Mucosa of descending colon (tissue), 3 donors: ENCODE data around the gene NEAT1. TPM values are rescaled to one million over a fixed set of nuclear protein-coding genes. Genes with fewer than 3 reads are reported as not detected.
A peak's percentile ranks its signal among the peaks of the same experiment; 100 is the strongest.

Experiments
- ATAC-seq: fragments of 200-7000 bp; cut with Tn5 transposase; one replicate; pipeline ENCODE4 v1.9.1; 2020; ENCODE audit warnings: mild to moderate bottlenecking, moderate library complexity
- DNase-seq, 3 donors: peaks; one replicate each; pipeline ENCODE4 v3.0.0-alpha.2; 2020
- H3K36me3 ChIP-seq: fragments of 200-600 bp; one replicate; pipeline ENCODE4 v1.8.0; 2021; ENCODE audit warnings: low read depth, mild to moderate bottlenecking
- H3K4me1 ChIP-seq: fragments of 200-600 bp; one replicate; pipeline ENCODE4 v1.8.0; 2021; ENCODE audit warnings: low read depth, mild to moderate bottlenecking
- H3K4me3 ChIP-seq: fragments of 200-600 bp; one replicate; pipeline ENCODE4 v1.8.0; 2021; ENCODE audit warnings: mild to moderate bottlenecking
- H3K9me3 ChIP-seq: fragments of 200-600 bp; one replicate; pipeline ENCODE4 v1.8.0; 2021; ENCODE audit warnings: mild to moderate bottlenecking
- intact Hi-C, 2 donors: fragments of 100-400 bp; cut with DNase I in 1 of 2; cut with micrococcal nuclease in 1 of 2; formaldehyde crosslinking; loops; one replicate each; pipeline versions ENCODE4 v1.11.0 to v1.11.1; 2022; cut with DNase I, micrococcal nuclease
- total RNA-seq, 3 donors: library from RNA; stranded (reverse); fragmentation: NEBNext Ultra II Directional in 2 of 3; extraction: Animal tissue kit (Norgen Biotek cat#: 25700) in 2 of 3; gene quantifications; one replicate each; pipeline versions ENCODE4 v1.2.1 to v1.2.4, GENCODE V29; 2021 to 2023
- TF ChIP-seq, protein P1 (sequence below): fragments of 200-600 bp; IDR thresholded peaks from one replicate; pipeline ENCODE4 v1.8.0; 2022; ENCODE audit warnings: antibody characterized with exemption, mild to moderate bottlenecking
- donor health status: DM: no; HTN: no; CAD: no; lungs with moderate emphysema.
- donor health status: DM: no; HTN: no; CAD: no.
- donor health status: DM: no; HTN: yes; CAD: no.

NEAT1 gene
- total RNA-seq, 3 donors from 2014 or later, result 1,133 to 1,409 (median 1,237) TPM

DNA sequence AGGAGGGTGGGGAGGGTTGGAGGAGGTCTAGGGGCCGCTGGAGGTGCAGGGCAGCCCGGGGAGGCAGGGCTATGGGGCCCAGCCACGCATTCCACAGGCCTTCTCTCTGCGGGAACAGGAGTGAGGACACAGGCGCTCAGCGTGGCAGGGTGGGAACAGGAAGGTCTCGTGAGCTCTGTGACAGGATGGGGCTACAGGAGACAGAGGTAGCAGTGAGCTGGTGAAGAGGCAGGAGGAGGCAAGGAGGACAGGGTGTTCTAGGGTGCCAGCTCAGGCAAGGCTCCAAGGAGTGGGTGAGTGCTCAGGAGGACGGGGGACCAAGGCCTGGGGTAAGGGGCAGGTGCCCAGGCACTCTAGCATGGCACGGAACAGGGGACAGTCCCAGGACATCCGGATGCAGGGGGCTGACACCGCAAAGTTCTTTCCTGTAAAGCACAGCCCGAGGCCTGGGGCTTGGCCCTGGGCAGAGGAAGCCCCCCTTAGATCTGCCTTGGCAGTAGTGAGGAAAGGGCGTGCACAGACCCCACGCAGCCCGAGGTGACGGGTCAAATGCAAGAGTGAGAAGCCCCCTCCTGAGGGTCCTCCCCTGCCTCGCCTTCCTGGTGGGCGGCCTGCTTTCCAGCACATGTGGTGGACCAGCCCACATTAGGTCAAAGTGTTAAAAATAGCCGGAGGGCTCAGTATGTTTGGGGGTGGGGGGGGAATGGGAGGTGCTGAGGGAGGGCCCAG is 4.7 kb upstream of the NEAT1 start:
- no peak for ATAC-seq
- no peaks in the 10 kb centered on the region for H3K9me3 ChIP-seq
- TF ChIP-seq, protein P1, sequence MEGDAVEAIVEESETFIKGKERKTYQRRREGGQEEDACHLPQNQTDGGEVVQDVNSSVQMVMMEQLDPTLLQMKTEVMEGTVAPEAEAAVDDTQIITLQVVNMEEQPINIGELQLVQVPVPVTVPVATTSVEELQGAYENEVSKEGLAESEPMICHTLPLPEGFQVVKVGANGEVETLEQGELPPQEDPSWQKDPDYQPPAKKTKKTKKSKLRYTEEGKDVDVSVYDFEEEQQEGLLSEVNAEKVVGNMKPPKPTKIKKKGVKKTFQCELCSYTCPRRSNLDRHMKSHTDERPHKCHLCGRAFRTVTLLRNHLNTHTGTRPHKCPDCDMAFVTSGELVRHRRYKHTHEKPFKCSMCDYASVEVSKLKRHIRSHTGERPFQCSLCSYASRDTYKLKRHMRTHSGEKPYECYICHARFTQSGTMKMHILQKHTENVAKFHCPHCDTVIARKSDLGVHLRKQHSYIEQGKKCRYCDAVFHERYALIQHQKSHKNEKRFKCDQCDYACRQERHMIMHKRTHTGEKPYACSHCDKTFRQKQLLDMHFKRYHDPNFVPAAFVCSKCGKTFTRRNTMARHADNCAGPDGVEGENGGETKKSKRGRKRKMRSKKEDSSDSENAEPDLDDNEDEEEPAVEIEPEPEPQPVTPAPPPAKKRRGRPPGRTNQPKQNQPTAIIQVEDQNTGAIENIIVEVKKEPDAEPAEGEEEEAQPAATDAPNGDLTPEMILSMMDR, result no peak
- intact Hi-C loops, result no loop called here
- H3K4me1 ChIP-seq, result peaks cover 51% of the 10 kb centered on the region
- H3K36me3 ChIP-seq, result no peaks in the 10 kb centered on the region
- no peak overlapping the region for H3K4me3 ChIP-seq
- DNase-seq, result peak; percentile 44 to 80 (median 70)

DNA sequence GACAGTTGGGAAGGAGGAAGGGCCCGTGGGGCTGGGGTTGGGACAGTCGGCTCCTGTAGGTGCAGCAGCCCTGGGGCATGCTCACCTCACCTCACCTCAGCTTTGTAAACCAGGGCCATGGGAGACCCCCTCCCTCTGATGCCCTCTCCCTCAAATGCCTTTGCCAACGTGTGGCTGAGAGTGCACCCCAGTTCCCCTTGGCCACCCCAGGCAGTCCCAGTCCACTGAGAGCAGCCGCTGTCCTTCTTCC is 4.2 kb upstream of the NEAT1 start:
- intact Hi-C loops, result no loop called here
- H3K4me3 ChIP-seq, result no peak overlapping the region
- TF ChIP-seq, protein P1, result no peak
- ATAC-seq (no peak), DNase-seq (no peak)
- H3K36me3 ChIP-seq, result no peaks in the 10 kb centered on the region
- H3K9me3 ChIP-seq, result no peaks in the 10 kb centered on the region
- peaks cover 51% of the 10 kb centered on the region for H3K4me1 ChIP-seq

DNA sequence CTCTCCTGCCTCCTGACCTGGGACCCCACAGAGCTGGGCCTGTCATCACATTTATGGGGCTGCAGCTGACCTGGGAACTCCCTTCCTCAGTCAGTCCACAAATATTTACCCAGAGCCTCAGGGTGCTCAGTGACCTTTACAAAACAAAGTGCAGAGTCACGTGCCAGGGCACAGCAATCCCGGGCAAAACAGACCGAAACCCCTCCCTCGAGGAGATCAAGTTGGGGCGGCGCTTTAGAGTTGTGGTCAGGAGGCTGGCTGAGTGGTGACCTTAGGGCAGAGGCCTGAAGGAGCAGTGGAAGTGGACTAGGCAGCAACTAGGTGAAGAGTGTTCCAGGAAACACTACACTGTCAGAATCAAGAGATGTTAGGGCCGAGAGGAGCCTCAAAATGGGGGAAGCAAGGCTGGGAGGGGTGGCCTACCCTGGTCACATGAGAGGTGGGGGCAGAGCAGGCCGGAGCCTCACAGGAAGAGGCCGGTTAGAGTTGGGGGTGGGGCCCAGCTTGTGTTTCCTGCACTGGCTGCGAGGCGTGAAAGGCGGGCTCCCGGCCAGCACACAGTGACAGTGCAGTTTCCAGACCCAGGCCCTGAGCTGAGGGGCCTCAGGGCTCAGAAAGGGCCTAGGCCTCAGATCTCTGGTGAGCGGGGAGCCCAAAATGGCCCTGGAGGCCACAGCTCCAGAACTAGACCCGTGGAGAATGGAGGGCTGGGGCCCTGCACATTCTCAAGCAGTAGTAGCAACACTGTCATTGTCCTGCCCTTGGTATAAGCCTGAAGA is 3.7 kb upstream of the NEAT1 start:
- peak; percentile 51 for ATAC-seq
- intact Hi-C loops, result no loop called here
- TF ChIP-seq, protein P1, result no peak
- Histone ChIP-seq H3K9me3 (no peaks in the 10 kb centered on the region), H3K4me3 (no peak overlapping the region), H3K4me1 (peaks cover 51% of the 10 kb centered on the region), H3K36me3 (no peaks in the 10 kb centered on the region)
- DNase-seq, result peak; percentile 95 to 99 (median 97)

DNA sequence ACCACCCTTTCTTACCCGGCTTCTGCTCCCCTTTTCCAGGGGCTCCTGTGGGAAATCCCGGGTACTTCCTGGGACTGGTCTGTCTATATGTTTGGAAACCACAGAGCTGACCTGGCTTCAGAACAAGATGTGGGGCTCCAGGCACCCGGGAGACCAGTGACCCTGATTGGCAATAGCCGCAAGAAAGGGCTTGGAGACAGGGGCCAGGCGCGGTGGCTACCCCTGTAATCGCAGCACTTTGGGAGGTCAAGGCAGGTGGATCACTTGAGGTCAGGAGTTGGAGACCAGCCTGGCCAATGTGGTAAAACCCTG is 3.2 kb upstream of the NEAT1 start:
- intact Hi-C loops, result no loop called here
- peaks cover 51% of the 10 kb centered on the region for H3K4me1 ChIP-seq
- peak in 1 of 3 donors; percentile 59 for DNase-seq

DNA sequence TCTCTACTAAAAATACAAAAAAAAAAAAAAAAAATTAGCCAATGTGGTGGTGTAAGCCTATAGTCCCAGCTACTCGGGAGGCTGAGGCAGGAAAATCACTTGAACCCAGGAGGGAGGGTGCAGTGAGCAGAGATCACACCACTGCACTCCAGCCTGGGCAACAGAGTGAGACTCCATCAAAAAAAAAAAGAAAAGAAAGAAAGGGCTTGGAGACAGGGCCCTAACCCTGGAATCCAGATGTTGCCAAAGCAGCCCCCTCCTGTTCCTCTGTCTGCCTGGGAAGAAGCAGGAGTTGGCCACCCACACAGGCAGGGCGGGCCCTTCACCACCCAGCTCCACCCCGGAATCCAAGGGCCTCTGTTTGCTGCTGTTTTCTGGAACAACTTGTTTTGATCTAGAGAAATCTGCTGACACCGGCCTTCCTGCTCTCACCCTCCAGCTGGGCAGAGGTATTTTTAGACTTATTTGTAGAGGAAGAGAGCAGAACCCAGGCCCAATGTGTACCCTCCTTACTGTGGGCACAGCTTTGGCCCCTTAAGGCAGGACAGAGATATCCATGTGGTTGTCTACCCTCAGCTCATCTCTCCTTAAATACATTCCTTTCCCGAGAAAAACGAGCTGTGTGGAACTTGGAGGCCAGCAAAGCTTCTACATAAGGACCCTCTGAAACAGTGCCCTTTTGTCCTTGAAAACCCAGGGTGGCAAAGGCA is 2.7 kb upstream of the NEAT1 start:
- intact Hi-C loops, result loop anchor here in 1 of 2 donors (5.0 kb wide), 1 partner anchor 82 kb away; no protein-coding TSS in a partner anchor
- H3K4me3 ChIP-seq, result no peak overlapping the region
- H3K36me3 ChIP-seq, result no peaks in the 10 kb centered on the region
- ATAC-seq (peak; percentile 25), DNase-seq (peak; percentile 91 to 94 (median 93))
- H3K9me3 ChIP-seq, result no peaks in the 10 kb centered on the region
- TF ChIP-seq, protein P1, result no peak
- H3K4me1 ChIP-seq, result peaks cover 51% of the 10 kb centered on the region

More for the DNA sequence above, 3.2 kb upstream of the NEAT1 start:
- TF ChIP-seq, protein P1, result no peak
- ATAC-seq, result no peak
- no peaks in the 10 kb centered on the region for H3K36me3 ChIP-seq
- H3K4me3 ChIP-seq, result no peak overlapping the region
- no peaks in the 10 kb centered on the region for H3K9me3 ChIP-seq
